ENCODE results near the gene MKKS.

DNA sequence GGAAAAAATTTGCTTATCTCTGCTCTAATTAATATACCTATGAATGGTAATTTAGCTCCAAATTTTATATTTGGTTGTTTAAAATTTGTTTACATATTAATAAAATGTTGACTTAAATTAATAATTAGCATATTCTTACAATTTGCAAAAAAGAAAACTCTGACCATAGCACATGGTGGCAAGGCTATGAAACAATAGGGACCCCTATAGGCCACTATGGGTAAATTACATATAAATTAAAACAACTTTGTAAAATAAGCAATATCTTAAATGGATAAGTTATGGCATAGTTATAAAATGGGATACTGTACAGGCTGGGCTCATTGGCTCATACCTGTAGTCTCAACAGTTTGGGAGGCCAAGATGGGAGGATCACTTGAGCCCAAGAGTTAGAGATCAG, 76.0 kb downstream of the MKKS start:
- TF ChIP-seq POLR2A (IDR thresholded peaks at IDR 0.05) = no peak
- TF ChIP-seq, protein P1, sequence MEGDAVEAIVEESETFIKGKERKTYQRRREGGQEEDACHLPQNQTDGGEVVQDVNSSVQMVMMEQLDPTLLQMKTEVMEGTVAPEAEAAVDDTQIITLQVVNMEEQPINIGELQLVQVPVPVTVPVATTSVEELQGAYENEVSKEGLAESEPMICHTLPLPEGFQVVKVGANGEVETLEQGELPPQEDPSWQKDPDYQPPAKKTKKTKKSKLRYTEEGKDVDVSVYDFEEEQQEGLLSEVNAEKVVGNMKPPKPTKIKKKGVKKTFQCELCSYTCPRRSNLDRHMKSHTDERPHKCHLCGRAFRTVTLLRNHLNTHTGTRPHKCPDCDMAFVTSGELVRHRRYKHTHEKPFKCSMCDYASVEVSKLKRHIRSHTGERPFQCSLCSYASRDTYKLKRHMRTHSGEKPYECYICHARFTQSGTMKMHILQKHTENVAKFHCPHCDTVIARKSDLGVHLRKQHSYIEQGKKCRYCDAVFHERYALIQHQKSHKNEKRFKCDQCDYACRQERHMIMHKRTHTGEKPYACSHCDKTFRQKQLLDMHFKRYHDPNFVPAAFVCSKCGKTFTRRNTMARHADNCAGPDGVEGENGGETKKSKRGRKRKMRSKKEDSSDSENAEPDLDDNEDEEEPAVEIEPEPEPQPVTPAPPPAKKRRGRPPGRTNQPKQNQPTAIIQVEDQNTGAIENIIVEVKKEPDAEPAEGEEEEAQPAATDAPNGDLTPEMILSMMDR (IDR thresholded peaks at IDR 0.05) = no peak
